Mucosa of descending colon (tissue), 3 donors: ENCODE data around the gene ZBTB48. TPM values are rescaled to one million over a fixed set of nuclear protein-coding genes. Genes with fewer than 3 reads are reported as not detected.
A peak's percentile ranks its signal among the peaks of the same experiment; 100 is the strongest.
"Not testable (repeated sequence)": the region's sequence is repeated elsewhere in the genome, so short reads cannot be mapped to it uniquely, and the experiment has no call there.

Experiments used
- ATAC-seq: fragments of 200-7000 bp; cut with Tn5 transposase; one replicate; pipeline ENCODE4 v1.9.1; 2020; ENCODE audit warnings: mild to moderate bottlenecking, moderate library complexity
- DNase-seq, 3 donors: peaks; one replicate each; pipeline ENCODE4 v3.0.0-alpha.2; 2020
- H3K36me3 ChIP-seq: fragments of 200-600 bp; one replicate; pipeline ENCODE4 v1.8.0; 2021; ENCODE audit warnings: low read depth, mild to moderate bottlenecking
- H3K4me1 ChIP-seq: fragments of 200-600 bp; one replicate; pipeline ENCODE4 v1.8.0; 2021; ENCODE audit warnings: low read depth, mild to moderate bottlenecking
- H3K4me3 ChIP-seq: fragments of 200-600 bp; one replicate; pipeline ENCODE4 v1.8.0; 2021; ENCODE audit warnings: mild to moderate bottlenecking
- H3K9me3 ChIP-seq: fragments of 200-600 bp; one replicate; pipeline ENCODE4 v1.8.0; 2021; ENCODE audit warnings: mild to moderate bottlenecking
- intact Hi-C, 2 donors: fragments of 100-400 bp; cut with DNase I in 1 of 2; cut with micrococcal nuclease in 1 of 2; formaldehyde crosslinking; loops; one replicate each; pipeline versions ENCODE4 v1.11.0 to v1.11.1; 2022; cut with DNase I, micrococcal nuclease
- total RNA-seq, 3 donors: library from RNA; stranded (reverse); fragmentation: NEBNext Ultra II Directional in 2 of 3; extraction: Animal tissue kit (Norgen Biotek cat#: 25700) in 2 of 3; gene quantifications; one replicate each; pipeline versions ENCODE4 v1.2.1 to v1.2.4, GENCODE V29; 2021 to 2023
- TF ChIP-seq, protein P1 (sequence below): fragments of 200-600 bp; IDR thresholded peaks from one replicate; pipeline ENCODE4 v1.8.0; 2022; ENCODE audit warnings: antibody characterized with exemption, mild to moderate bottlenecking
- donor health status: DM: no; HTN: no; CAD: no; lungs with moderate emphysema.
- donor health status: DM: no; HTN: no; CAD: no.
- donor health status: DM: no; HTN: yes; CAD: no.

ZBTB48 gene
- total RNA-seq, 3 donors from 2014 or later, result 36.8 to 53.9 (median 42.3) TPM

DNA sequence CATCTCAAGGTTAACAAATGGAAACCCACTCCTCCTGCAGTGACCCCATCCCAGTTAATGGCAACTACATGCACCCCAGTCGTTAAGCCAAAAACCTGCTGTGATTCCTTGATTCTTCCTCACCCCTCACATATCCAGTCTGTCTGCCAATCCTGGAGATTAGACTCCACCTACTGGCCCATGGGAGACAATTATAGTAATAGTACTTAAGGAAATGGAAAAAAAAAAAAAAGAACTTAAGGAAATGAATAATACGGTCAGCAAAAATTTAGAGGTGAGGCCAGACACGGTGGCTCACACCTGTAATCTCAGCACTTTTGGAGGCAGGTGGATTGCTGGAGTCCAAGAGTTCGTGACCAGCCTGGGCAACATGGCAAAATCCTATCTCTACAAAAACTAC, 32.5 kb upstream of the ZBTB48 start:
- no peak for ATAC-seq
- intact Hi-C loops, result no loop called here
- Histone ChIP-seq H3K9me3 (no peaks in the 10 kb centered on the region), H3K4me1 (peaks cover 4% of the 10 kb centered on the region), H3K36me3 (no peaks in the 10 kb centered on the region), H3K4me3 (no peak overlapping the region)
- no peak for DNase-seq
- TF ChIP-seq, protein P1, sequence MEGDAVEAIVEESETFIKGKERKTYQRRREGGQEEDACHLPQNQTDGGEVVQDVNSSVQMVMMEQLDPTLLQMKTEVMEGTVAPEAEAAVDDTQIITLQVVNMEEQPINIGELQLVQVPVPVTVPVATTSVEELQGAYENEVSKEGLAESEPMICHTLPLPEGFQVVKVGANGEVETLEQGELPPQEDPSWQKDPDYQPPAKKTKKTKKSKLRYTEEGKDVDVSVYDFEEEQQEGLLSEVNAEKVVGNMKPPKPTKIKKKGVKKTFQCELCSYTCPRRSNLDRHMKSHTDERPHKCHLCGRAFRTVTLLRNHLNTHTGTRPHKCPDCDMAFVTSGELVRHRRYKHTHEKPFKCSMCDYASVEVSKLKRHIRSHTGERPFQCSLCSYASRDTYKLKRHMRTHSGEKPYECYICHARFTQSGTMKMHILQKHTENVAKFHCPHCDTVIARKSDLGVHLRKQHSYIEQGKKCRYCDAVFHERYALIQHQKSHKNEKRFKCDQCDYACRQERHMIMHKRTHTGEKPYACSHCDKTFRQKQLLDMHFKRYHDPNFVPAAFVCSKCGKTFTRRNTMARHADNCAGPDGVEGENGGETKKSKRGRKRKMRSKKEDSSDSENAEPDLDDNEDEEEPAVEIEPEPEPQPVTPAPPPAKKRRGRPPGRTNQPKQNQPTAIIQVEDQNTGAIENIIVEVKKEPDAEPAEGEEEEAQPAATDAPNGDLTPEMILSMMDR, result no peak

DNA sequence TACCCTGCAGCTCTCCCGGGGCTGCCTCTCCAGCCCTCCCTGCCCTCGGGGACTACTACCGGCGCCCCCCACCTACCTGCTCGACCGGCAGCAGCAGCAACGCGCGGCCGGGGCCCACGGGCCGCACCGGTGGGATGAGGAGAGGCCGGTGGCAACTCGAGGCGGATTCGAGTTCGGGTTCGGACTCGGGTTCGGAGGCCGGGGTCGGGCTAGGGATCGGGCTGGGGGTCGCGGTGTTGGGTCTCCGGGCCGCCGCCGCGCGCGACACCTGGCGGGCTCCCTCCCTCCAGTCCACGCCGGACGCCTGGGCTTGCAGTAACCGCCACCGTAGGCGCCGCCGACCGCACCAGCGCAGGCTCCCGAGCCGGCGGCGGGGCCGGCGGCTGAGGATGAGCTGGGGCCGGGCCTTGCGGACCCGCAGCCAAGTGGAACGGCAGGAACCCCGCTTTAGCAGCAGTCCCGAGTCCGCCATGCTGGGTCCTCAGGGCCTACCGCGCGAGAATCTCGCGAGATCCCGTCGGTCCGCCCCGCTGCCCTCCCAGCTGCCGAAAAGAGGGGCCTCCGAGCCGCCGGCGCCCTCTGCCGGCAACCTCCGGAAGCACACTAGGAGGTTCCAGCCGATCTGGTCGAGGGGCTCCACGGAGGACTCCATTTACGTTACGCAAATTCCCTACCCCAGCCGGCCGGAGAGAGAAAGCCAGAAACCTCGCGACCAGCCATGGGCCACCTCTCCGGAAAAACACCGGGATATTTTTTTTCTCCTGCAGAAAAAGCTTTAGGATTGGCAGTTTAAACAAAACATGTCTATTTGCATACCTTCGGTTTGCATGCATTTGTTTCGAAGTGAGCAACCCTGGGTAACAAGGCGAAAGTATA, 25.5 kb upstream of the ZBTB48 start, which contains the start of gene NOL9:
Gene NOL9, minus strand, starts transcription at position 483 of the 876 bp plus-strand sequence. Its CDS starts 11 bp downstream, at position 472.
- ATAC-seq (peak; percentile 100), DNase-seq (peak; percentile 95 to 96 (median 96))
- TF ChIP-seq, protein P1, result peak; percentile 96
- no peaks in the 10 kb centered on the region for H3K36me3 ChIP-seq
- H3K4me3 ChIP-seq, result peak within 1 kb of the TSS; percentile 90
- H3K4me1 ChIP-seq, result peaks cover 15% of the 10 kb centered on the region
- H3K9me3 ChIP-seq, result no peaks in the 10 kb centered on the region
- intact Hi-C loops, result no loop called here

DNA sequence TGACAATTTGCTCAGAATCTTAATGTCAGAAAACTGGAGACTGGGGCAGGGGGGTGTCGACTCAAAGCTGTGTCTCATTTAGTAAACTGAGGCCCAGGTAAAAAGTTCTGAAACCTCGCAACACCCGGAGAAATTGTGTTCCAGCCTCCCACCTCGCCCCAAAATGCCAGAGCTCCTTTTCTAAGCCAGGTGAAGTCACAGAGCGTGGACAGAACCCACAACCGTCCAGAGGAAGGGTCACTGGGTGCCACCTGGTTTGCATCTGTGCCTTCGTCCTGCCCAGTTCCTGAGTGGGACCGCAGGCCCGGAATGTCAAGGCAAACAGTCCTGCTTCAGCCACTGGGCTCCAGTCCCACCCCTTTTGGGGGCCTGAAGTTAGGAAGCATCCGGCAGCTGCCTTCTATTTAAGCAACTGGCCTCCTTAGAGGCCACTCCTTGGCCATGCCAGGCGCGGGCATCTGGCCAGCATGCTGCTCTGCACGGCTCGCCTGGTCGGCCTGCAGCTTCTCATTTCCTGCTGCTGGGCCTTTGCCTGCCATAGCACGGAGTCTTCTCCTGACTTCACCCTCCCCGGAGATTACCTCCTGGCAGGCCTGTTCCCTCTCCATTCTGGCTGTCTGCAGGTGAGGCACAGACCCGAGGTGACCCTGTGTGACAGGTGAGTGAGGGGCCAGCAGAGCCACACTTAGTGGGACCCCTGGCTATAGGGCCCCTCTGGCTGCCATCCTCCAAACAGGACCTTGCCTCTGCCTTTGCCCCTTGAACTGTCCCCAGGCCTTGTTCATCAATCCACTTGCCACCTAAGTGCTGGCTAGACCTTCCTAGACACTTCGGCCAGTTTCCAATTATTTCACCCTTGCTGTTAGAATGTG, 24.7 kb upstream of the ZBTB48 start, which contains the start of gene TAS1R1:
Gene TAS1R1, plus strand, starts transcription at position 401 of the 872 bp plus-strand sequence. Its CDS starts 67 bp downstream, at position 468.
- intact Hi-C loops, result no loop called here
- Histone ChIP-seq H3K36me3 (no peaks in the 10 kb centered on the region), H3K9me3 (no peaks in the 10 kb centered on the region), H3K4me3 (peak within 1 kb of the TSS; percentile 90), H3K4me1 (peaks cover 15% of the 10 kb centered on the region)
- ATAC-seq, result no peak
- DNase-seq, result peak in 2 of 3 donors; percentile 37 to 57
- TF ChIP-seq, protein P1, result no peak

DNA sequence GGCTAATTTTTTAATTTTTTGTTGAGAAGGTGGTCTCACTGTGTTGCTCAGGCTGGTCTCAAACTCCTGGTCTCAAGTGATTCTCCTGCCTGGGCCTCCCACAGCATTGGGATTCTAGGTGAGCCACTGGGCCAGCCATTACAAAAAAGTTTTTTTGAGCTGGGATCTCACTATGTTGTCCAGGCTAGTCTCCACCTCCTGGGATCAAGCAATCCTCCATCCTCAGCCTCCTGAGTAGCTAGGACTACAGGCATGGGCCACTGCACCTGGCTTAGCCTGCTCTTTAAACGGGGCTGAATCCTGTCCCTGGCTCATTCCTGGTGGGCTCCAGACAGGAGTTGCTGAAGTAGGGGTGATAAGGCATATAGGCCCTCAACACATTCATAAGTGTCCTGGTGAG, 22.2 kb upstream of the ZBTB48 start:
- no peaks in the 10 kb centered on the region for H3K9me3 ChIP-seq
- peaks cover 11% of the 10 kb centered on the region for H3K4me1 ChIP-seq
- H3K36me3 ChIP-seq, result no peaks in the 10 kb centered on the region
- no peak for DNase-seq
- TF ChIP-seq, protein P1, result no peak
- no peak overlapping the region for H3K4me3 ChIP-seq
- intact Hi-C loops, result no loop called here
- ATAC-seq, result no peak

DNA sequence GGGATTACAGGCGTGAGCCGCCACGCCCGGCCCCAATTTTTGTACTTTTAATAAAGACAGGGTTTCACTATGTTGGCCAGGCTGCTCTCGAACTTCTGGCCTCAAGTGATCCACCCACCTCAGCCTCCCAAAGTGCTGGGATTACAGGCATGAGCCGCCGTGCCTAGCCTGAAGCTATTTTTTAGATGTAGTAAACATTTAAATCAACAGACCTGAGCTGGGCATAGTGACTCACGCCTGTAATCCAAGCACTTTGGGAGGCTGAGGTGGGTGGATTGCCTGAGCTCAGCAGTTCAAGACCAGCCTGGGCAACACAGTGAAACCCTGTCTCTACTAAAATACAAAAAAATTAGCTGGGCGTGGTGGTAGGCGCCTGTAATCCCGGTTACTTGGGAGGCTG, 20.6 kb upstream of the ZBTB48 start:
- H3K4me3 ChIP-seq, H3K4me1 ChIP-seq, intact Hi-C loops, H3K36me3 ChIP-seq, ATAC-seq, DNase-seq, H3K9me3 ChIP-seq: not testable (repeated sequence)
